ENCODE data around the gene HRH1.

DNA sequence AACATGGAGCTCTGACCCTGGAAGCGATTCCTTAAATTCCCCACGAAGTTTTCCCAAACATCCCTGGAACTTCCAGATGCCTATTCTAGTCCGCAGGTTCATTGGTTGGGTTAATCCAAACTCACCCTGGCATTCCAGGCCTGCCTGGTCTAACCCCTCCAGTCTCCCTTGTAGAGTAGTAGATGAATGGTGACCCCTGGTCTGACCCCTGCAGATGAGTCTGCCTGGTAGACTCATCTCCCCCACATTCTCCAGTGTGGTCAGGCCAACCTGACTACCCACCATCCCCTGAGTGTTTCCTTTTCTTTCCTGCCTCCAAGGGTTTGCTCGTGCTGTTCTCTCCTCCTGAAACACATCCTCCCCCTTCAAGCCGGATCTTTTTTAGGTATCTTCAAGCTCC is 10.8 kb upstream of the HRH1 start:
- TF ChIP-seq, protein P1, sequence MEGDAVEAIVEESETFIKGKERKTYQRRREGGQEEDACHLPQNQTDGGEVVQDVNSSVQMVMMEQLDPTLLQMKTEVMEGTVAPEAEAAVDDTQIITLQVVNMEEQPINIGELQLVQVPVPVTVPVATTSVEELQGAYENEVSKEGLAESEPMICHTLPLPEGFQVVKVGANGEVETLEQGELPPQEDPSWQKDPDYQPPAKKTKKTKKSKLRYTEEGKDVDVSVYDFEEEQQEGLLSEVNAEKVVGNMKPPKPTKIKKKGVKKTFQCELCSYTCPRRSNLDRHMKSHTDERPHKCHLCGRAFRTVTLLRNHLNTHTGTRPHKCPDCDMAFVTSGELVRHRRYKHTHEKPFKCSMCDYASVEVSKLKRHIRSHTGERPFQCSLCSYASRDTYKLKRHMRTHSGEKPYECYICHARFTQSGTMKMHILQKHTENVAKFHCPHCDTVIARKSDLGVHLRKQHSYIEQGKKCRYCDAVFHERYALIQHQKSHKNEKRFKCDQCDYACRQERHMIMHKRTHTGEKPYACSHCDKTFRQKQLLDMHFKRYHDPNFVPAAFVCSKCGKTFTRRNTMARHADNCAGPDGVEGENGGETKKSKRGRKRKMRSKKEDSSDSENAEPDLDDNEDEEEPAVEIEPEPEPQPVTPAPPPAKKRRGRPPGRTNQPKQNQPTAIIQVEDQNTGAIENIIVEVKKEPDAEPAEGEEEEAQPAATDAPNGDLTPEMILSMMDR (IDR thresholded peaks at IDR 0.05; ENCODE audit: insufficient read depth, low read length, poor library complexity, severe bottlenecking) = no peak
- no peak for TF ChIP-seq EZH2phosphoT487 (conservative IDR thresholded peaks at IDR 0.05; ENCODE audit: low read length)
